Activated CD4-positive, alpha-beta T cell treated with anti-CD3 and anti-CD28 coated beads, Interleukin-2, Interleukin-4, amounts not matched to agents 100 ng/mL and 50 ng/mL, durations not matched to agents 16 hours and 8 hours (primary cell): ENCODE measurements around the gene SSR2.

Experiments used
- DNase-seq: peaks from one replicate; pipeline ENCODE4 v3.0.0-alpha.2; 2020; ENCODE audit warnings: low spot score

SSR2 gene

DNA sequence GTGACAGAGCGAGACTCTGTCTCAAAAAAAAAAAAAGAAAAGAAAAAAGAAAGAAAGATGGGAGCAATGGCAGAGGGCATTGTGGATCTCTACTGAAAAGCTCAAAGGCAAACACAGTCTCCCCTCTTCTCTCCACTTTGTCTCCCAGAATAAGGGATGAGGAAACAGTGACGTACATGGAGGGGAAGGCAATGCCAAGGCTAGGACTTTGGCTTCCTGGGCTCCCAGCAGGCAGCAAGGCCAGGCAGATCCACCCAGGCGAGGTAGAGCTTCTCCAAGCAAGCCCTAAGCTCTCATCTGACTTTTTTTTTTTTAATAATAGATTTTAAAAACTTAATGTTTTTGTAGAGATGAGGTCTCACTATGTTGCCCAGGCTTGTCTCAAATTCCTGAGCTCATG lies 47.0 kb downstream of the SSR2 start:
- DNase-seq, result no peak

DNA sequence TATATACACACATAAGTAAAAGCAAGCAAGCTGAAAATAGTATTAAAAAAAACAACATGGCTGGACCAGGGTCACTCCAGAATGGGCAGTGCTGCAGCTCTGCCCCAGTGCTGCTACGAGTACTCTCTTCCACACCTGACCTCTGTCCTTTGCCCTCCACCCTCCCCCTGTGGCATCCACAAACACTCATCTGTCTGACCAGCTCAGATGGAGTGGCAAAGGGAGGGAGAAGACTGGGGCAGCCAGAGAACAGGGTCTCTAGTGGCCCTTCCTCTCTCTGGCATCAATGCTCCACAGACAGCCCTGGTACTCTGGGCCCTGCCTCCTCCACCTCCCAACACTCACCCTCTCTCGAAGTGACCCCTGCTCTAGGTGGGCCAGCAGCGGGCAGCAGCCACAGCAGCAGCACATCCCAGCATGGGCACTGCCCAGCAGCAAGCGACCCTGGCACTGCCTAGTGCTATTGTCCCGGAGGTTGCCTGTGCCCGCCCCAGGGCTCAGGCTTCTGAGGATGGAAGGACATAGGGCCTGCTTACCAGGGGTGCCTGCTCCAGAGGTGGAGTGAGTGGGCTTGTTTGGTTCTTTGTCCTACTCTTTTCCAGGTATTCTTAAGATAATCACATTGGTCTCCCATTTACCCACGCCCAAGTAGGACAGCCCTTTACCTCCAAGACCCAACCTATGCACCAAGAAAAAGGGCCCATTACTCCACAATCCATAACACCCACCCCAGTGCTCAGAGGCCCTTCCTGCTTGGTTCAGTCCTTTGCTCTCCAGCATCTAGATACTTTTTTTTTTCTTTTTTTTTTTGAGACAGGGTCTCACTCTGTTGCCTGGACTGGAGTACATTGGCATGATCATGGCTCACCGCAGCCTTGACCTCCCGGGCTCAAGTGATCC lies 48.6 kb downstream of the SSR2 start:
- DNase-seq, result no peak

DNA sequence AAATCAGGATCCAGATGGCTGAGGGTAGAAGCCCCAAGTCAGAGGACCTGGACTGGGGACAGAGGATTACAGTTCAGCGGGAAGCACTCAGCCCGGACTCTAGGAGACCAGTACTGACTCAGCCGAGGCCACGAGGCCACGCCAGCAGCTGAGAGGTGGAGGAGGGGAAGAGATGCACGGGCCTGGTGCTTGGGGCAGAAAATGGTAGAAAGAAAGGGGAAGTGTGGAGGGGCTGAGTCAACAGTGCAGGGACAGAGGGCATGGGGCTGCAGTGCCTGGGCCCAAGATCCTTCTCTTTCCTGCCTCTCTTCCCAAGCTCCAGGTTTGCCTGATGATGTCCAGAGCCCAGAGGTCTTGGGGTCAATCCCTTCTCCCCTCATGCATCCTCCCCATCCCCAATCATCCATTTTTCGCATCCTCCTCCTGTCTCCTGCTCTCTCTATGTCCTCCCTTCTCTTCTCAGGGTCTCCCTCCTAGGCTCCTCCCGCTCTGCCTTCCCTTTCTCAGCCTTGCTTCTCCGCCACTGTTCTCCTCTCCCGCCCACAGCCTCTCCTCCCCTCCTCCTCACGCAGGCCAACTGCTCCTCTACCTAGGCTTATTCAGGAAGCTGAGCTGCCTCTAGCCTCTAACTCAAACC lies 50.1 kb downstream of the SSR2 start:
- DNase-seq, result no peak

DNA sequence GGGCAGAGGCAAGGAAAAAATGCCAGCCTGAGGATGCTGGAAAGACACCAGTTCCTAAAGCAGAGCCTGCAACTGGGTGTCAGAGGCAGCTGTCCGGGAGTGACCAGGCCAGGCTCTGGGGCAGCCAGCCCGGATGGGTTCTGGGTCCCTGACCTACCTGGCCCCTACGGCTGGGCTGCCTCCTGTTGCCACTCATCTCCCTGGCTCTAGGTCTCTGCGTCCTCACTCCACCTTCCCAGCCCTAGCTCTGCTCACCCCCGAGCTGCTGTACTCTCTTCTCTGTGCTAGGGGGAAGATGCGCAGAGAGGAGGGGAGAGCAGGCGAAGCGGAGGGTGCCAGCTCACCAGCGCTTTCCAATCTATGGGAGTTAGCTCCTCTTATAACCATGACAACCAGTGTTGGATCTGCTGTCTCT lies 51.4 kb downstream of the SSR2 start:
- DNase-seq, result no peak

DNA sequence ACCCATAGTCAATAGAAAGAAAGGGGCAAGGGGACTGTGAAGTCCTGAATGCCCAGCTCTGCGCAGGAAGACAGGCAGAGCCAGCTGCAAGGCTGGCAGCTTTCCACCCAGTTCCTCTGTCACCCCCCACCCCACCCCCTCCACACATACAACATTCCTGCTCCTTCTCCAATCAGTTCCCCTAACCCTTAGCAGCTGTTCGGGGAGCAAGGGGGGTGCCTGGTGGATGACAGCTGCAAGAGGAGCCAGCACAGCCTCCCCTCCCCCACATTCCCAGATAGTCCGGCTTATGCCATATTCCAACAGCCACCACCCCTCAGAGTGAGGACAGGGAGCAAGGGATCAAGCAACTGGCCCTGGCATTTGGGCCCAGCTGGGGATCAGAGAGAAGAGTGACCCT lies 52.1 kb downstream of the SSR2 start:
- DNase-seq, result no peak

DNA sequence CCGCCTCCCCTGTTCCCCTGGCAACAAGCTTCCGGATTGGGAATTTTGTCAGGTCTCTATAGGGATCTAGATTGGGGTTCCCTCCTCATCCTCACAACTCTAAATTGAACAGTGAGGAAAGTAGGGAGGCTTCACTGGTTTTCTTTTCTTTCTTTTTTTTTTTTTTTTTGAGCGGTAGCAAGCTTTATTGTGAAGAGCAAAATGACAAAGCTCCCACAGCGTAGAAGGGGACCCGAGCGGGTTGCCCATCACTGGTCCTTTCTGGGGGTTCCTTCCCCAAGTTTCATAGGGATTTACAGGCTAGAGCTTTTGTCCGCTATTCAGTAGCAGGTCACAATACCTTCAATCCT lies 52.7 kb downstream of the SSR2 start:
- DNase-seq, result no peak

DNA sequence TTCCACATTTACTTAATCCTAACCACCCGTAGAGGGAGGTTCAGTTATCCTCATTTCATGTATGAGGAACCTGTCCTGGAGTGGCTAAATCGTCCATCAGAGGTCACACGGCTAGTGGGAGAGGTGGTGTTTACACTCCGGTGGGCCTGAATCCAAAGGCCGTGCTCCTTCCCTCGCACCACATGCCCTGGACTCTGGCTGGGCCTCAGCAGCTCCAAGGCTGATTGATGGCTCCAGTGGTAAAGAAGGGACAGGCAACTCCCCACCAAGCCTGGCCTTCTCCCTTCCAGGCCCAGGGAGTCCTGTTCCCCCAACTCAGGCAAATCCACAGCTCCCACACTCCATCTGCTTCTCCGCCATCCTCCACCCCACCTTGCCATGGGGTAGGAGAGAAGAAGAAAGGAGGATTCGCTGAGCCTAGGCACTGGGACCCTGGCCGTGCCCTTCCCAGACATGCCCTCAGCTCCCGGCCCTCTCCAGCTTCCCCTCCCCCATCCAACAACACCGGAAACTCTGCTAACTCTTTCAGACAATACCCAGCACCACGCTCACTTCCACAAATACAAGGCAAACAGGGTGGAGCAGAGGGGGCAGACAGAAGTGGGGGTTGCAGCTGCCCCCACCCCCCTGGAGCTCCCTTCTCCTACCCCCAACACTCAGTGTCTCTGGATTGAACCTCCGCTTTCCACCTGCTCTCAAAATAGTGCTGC lies 53.3 kb downstream of the SSR2 start:
- no peak for DNase-seq

DNA sequence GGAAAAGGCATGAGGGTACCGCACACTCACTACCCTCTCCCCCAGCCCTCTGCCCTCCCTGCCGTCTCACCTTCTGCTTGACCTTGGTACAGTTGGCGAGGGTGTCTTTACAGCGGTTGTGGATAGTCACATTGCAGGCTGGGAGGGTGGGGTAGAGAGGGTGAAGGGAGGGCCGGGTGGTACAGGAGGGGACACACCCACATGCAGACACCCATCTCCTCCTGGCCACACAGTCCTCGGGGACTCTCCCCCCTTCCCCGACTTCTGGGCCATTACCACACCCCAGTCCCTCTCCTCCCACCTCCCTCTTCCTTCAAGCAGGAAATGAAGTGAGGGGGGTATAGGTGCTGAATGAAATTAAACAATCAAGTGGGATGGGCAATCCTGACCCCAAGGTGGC lies 54.0 kb downstream of the SSR2 start:
- no peak for DNase-seq

DNA sequence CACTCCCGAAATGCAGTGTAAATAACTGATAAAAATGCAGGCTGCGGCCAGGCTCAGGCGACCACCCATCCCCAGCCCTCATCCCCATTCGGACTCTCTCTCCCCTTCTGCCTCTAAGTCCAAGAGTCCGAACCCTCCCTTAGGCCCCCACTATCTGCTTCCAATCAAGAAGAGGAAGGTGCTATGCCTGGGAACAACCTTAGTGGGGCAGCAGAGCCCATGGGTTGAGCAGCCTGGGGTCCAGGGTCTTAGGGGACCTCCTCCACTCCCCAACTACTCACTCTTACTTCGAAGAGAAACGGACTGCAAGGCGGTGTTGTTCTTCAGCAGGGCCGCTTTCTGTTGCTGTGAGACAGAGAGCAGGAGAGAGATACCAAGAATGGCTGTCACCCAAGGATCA lies 54.6 kb downstream of the SSR2 start:
- no peak for DNase-seq

DNA sequence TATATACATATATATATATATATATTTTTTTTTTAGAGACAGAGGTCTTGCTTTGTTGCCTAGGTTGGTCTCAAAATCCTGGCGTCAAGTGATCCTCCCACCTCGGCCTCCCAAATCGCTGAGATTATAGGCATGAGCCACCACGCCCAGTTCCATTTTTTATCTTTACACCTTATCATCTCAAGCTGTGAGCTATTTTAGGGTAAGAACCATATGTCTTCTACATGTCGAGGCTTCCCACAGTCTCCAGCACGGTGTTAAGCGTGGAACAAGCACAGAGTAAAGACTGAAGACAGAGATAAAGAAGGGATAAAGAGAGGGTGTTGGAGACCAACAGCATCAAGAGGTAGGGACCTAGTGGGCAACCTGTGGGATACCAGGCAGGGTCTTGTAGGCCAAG lies 56.6 kb downstream of the SSR2 start:
- no peak for DNase-seq

DNA sequence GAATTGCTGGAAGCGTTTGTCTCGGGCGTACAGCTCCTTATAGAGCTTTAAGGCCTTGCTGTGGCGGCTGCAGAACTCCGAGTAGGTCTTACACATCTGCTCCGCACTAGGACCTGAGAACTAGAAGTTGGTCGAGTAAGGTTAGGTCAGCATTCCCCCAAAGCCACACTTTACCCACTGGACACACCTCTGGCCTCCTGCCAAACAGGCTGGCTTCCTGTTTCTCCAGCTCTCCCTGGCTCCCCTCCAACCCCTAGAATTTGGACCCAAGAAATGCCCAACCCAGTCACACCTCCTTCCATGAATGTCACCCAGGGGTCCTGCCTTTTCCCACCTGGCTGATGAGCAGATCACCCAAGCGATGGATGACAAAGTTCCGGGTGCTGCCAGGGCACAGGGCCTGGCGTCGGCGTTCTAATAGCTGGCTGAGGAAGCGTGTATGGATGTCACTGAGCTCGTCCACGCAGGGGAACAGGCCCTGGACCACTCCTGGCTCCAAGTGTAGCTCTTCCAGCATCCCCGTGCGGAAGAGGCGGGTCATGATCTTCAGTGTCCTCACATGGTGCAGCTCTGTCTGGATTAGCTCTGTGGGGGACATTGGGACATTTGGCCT lies 58.0 kb downstream of the SSR2 start:
- DNase-seq, result no peak

DNA sequence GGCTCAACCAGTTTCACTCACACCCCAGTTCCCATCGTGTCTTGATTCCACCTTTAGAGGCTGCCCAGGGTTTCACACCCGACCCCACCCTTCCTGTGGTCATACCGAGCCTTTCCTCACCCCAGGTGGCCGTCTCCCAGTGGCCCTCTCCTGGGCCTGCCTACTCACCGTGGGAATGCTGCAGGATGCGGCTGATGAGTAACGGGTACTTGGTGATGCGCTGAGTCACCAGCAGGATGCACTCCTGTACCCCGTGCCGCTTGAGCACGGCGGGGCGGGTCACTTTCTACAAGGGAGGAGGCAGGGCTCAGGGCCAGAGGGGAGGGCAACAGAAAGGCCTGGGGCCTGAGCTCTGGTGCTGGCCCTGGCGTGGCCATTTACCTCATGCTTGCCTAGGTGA lies 58.8 kb downstream of the SSR2 start:
- no peak for DNase-seq

DNA sequence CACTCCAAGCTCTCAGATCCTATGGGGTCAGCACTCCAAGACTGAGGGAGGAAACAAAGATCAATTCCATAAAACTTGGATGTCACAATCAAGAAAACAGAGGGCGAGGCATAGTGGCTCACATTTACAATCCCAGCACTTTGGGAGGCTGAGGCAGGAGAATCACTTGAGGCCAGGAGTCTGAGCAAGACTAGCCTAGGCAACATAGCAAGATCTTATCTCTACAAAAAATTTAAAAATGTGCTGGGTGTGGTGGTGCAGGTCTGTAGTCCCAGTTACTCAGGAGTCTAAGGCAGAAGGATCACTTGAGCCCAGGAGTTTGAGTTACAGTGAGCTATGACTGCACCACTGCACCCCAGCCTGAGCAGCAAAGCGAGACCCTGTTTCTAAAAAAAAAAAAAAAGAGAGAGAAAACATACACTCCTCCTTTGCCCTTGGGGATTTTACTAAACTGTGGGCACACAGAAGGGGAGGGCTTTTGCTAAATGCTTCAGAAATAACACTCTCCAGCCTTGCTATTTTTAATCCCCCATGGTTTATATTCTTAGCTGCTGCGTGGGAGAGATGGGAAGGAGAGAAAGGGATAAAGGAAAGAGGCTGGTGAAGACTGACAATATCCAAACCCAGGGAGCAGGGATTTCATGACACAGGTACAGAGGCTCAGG lies 60.5 kb downstream of the SSR2 start:
- no peak for DNase-seq
